GM12891 (cell line): ENCODE data around the gene NFYB.

Source experiments
- DNase-seq: peaks from one replicate; pipeline ENCODE4 v3.0.0; 2011; ENCODE audit warnings: low spot score; ENCODE audit not compliant: insufficient read length
- FAIRE-seq: peaks from 2 replicates; lab custom pipeline; 2011; peaks lifted over from hg19 to GRCh38; lab: Jason Lieb, UNC
- PAX5 ChIP-seq: IDR thresholded peaks from 2 replicates; pipeline ENCODE4 v1.6.1; 2011; ENCODE audit warnings: low read length, moderate library complexity, mild to moderate bottlenecking; ENCODE audit not compliant: insufficient read depth, severe bottlenecking
- POLR2A ChIP-seq: IDR thresholded peaks from 2 replicates; pipeline ENCODE4 v1.6.1; 2011; ENCODE audit warnings: low read depth, low read length, control low read depth
- POLR2AphosphoS5 ChIP-seq: IDR thresholded peaks from 2 replicates; pipeline ENCODE4 v1.6.1; 2011; ENCODE audit warnings: low read depth, low read length, control low read depth
- POU2F2 ChIP-seq: IDR thresholded peaks from 2 replicates; pipeline ENCODE4 v1.6.1; 2011; ENCODE audit warnings: low read depth, mild to moderate bottlenecking, control low read depth, low read length, moderate library complexity
- SPI1 ChIP-seq: IDR thresholded peaks from 2 replicates; pipeline ENCODE4 v1.6.1; 2011; ENCODE audit warnings: low read depth, low read length, control low read depth
- TAF1 ChIP-seq: IDR thresholded peaks from 2 replicates; pipeline ENCODE4 v1.6.1; 2011; ENCODE audit warnings: low read depth, low read length, control low read depth

Gene NFYB

GRCh38 chr12:104155711-104156555 is 17.9 kb upstream of the NFYB start:
- no peak for DNase-seq
- TF ChIP-seq POLR2A (no peak), TAF1 (no peak), POLR2AphosphoS5 (no peak), SPI1 (no peak), POU2F2 (no peak), PAX5 (no peak)
- FAIRE-seq, result no peak

- DNase-seq (no peak), FAIRE-seq (no peak)
- no peak for TF ChIP-seq PAX5
- TF ChIP-seq SPI1, result no peak
- TF ChIP-seq POLR2A, result no peak
- no peak for TF ChIP-seq POLR2AphosphoS5
- TF ChIP-seq TAF1, result no peak
- no peak for TF ChIP-seq POU2F2
Measured at GRCh38 chr12:104154806-104155205, 16.8 kb upstream of the NFYB start.

GRCh38 chr12:104154286-104154685 is 16.3 kb upstream of the NFYB start:
- TF ChIP-seq SPI1, result peak; percentile 66
- TF ChIP-seq TAF1, result no peak
- TF ChIP-seq POLR2AphosphoS5, result no peak
- FAIRE-seq (no peak), DNase-seq (no peak)

GRCh38 chr12:104152685-104153241 is 14.8 kb upstream of the NFYB start:
- no peak for DNase-seq
- FAIRE-seq, result no peak
- TF ChIP-seq POLR2AphosphoS5 (no peak), POLR2A (no peak), SPI1 (no peak), PAX5 (no peak), TAF1 (no peak), POU2F2 (no peak)

GRCh38 chr12:104150416-104150815 is 12.4 kb upstream of the NFYB start:
- FAIRE-seq (no peak), DNase-seq (no peak)
- no peak for TF ChIP-seq TAF1
- TF ChIP-seq PAX5, result no peak

GRCh38 chr12:104147346-104147745 is 9.3 kb upstream of the NFYB start:
- no peak for TF ChIP-seq POLR2A
- no peak for TF ChIP-seq SPI1
- no peak for TF ChIP-seq POU2F2
- no peak for TF ChIP-seq TAF1
- TF ChIP-seq PAX5, result no peak
- no peak for TF ChIP-seq POLR2AphosphoS5
- no peak for FAIRE-seq
- DNase-seq, result no peak

- DNase-seq (no peak), FAIRE-seq (no peak)
- TF ChIP-seq POU2F2, result no peak
- TF ChIP-seq POLR2A, result no peak
- no peak for TF ChIP-seq SPI1
- TF ChIP-seq PAX5, result no peak
- no peak for TF ChIP-seq TAF1
Measured at GRCh38 chr12:104143918-104144317, 5.9 kb upstream of the NFYB start.

- TF ChIP-seq POU2F2, result no peak
- TF ChIP-seq PAX5, result no peak
- TF ChIP-seq POLR2AphosphoS5, result no peak
- TF ChIP-seq TAF1, result no peak
- TF ChIP-seq POLR2A, result no peak
- no peak for TF ChIP-seq SPI1
- DNase-seq (no peak), FAIRE-seq (no peak)
Measured at GRCh38 chr12:104143002-104143401, 5.0 kb upstream of the NFYB start.

- FAIRE-seq (no peak), DNase-seq (no peak)
- TF ChIP-seq TAF1 (no peak), SPI1 (no peak), POU2F2 (no peak), PAX5 (no peak), POLR2AphosphoS5 (no peak), POLR2A (no peak)
Measured at GRCh38 chr12:104142543-104142942, 4.5 kb upstream of the NFYB start.

- FAIRE-seq, result no peak
- no peak for DNase-seq
- TF ChIP-seq POU2F2, result no peak
- no peak for TF ChIP-seq PAX5
- no peak for TF ChIP-seq POLR2A
- TF ChIP-seq TAF1, result no peak
- no peak for TF ChIP-seq POLR2AphosphoS5
- TF ChIP-seq SPI1, result no peak
Measured at GRCh38 chr12:104138797-104139152, 765 bp upstream of the NFYB start.
